Erythroblast (primary cell): ENCODE measurements around the gene NEBL.

Experiments
- GATA1 ChIP-seq: IDR thresholded peaks from 2 replicates; pipeline ENCODE4 v1.6.1; 2011; ENCODE audit warnings: low read depth, mild to moderate bottlenecking, control low read depth, low read length, moderate library complexity
- POLR2A ChIP-seq: IDR thresholded peaks from 2 replicates; pipeline ENCODE4 v1.6.1; 2011; ENCODE audit warnings: mild to moderate bottlenecking, low read length

DNA sequence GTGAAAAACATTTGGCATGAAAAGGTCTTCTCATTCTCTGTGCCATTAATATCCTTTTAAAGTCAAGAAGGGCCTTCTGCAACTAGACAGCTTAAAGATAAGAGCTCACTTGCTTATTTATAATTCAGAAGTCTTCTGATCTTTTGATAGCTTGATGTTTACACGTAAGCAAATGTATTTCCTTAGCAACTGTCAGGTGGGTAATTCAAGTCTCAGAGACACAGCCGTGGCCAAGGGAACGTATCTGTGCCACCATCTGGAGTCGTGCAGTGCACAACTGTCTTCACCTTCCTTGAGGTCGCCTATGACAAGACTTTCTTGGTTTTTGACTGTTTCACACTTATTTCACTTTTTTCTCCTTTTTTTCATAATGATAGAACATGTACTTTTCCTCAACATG is 4.0 kb upstream of the NEBL start:
- TF ChIP-seq POLR2A (no peak), GATA1 (no peak)
